Cerebellar cortex (tissue), 1 donor: ENCODE results near the gene CRACR2A.

Experiments
- DNase-seq: peaks from one replicate; pipeline ENCODE4 v3.0.0-alpha.2; 2015; ENCODE audit warnings: low spot score

Gene CRACR2A

GRCh38 chr12:3681595-3682061, 71.3 kb downstream of the CRACR2A start:
- DNase-seq: no peak

- no peak for DNase-seq
Measured at GRCh38 chr12:3680919-3681594, 71.9 kb downstream of the CRACR2A start.

GRCh38 chr12:3679831-3680230, 73.1 kb downstream of the CRACR2A start:
- DNase-seq: no peak

GRCh38 chr12:3677609-3678008, 75.3 kb downstream of the CRACR2A start:
- DNase-seq: no peak

- no peak for DNase-seq
Measured at GRCh38 chr12:3673981-3674708, 78.8 kb downstream of the CRACR2A start.

- DNase-seq: no peak
Measured at GRCh38 chr12:3672113-3672509, 80.8 kb downstream of the CRACR2A start.

- DNase-seq: no peak
Measured at GRCh38 chr12:3671330-3672112, 81.4 kb downstream of the CRACR2A start.

- DNase-seq: no peak
Measured at GRCh38 chr12:3670083-3670620, 82.8 kb downstream of the CRACR2A start.

- no peak for DNase-seq
Measured at GRCh38 chr12:3669594-3669993, 83.3 kb downstream of the CRACR2A start.

GRCh38 chr12:3668479-3669165, 84.3 kb downstream of the CRACR2A start:
- DNase-seq: no peak

- no peak for DNase-seq
Measured at GRCh38 chr12:3667485-3667884, 85.4 kb downstream of the CRACR2A start.

GRCh38 chr12:3666441-3666840, 86.5 kb downstream of the CRACR2A start:
- no peak for DNase-seq

- DNase-seq: no peak
Measured at GRCh38 chr12:3662521-3662921, 90.4 kb downstream of the CRACR2A start.

GRCh38 chr12:3661028-3661427, 91.9 kb downstream of the CRACR2A start:
- DNase-seq: no peak

- no peak for DNase-seq
Measured at GRCh38 chr12:3658327-3659163, 94.4 kb downstream of the CRACR2A start.

- no peak for DNase-seq
Measured at GRCh38 chr12:3656946-3657622, 95.8 kb downstream of the CRACR2A start.

GRCh38 chr12:3655328-3655900, 97.5 kb downstream of the CRACR2A start:
- DNase-seq: peak; percentile 9

- DNase-seq: no peak
Measured at GRCh38 chr12:3651585-3652424, 101.1 kb downstream of the CRACR2A start.

GRCh38 chr12:3647504-3647903, 105.4 kb downstream of the CRACR2A start:
- no peak for DNase-seq
